GM21576 (cell line): ENCODE data around the gene LCLAT1.
"Not testable (repeated sequence)": the region's sequence is repeated elsewhere in the genome, so short reads cannot be mapped to it uniquely, and the experiment has no call there.

Experiments
- ATAC-seq: cut with Tn5 transposase; IDR thresholded peaks from one replicate; pipeline ENCODE4 v1.9.1; 2021; ENCODE audit warnings: mild to moderate bottlenecking, moderate library complexity; ENCODE audit not compliant: unreplicated experiment

Gene LCLAT1

DNA sequence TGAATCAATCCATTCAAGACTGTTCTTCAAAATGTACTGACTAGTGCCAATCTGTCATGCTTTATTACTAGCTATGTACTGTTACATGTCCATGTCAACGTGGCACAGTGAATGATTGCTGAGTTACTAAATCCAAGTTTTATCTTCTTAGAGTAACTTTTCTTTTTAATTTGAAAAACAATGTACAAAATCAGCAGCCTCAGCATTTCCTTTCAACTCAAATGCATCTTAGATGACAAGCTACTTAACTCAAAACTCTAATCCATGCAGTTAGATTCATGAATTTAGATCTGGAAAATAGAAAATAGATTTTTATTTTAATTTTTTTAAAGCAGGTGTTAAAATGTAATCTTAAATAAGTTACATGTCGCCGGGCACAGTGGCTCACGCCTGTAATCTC is 186.0 kb downstream of the LCLAT1 start:
- ATAC-seq = no peak

DNA sequence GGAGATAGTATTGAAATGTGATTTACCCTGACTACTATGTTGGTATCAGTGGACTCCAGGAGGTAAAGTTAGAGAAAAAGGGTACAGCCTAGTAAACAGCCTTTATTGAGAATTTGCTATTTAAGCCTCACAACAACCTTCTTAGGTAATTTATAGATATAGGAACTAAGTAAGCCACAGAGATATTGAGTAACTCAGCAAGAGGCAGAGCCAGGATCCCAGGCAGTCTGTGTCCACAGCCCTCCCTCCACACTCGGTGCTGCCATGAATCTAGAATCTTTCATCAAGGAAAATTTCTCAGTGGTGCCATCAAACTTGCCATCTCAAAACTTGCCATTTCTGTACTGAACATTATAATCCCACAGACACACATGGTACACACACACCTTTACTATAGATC is 189.3 kb downstream of the LCLAT1 start:
- no peak for ATAC-seq

DNA sequence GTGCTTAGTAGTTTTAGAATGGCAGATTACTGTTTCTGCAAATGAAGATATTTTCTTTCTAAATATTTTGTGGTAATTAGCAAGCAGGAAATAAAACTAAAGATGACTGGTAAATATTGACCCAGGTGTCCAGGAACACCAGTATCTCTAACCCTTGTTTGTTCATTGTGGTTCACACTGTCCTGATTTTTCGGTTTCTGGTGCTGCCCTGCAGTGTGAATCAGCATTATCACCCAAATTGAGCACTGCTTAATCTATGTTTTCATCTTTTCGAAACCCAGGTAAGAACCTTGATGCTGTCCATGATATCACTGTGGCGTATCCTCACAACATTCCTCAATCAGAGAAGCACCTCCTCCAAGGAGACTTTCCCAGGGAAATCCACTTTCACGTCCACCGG is 192.8 kb downstream of the LCLAT1 start:
- ATAC-seq = no peak

DNA sequence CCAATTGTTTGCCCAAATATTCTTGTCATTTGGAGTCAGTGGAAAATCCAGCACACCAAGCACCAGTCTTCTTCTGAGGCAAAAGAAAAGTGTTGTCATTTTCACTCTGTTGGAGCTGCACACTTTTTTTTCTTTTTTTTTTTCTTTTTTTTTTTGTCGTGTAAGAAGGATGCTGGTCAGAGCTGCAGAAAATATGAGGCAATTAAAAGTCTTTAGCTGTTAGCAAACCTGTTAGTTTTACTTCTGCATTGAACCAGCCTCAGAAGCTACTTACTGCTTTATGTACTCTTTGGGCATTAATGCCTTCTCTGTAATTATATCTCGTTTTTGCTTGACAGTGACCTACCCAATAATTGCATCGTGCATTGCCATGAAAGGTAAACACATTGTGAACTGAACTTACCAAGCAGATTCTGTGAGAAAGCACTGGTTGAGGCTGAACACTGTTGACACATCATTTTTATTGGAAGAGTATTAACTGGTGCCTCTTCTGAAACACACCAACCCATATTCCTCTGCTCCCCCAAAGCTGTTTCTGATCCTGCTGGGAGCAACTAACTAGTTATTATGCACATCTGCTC is 194.8 kb downstream of the LCLAT1 start:
- no peak for ATAC-seq

DNA sequence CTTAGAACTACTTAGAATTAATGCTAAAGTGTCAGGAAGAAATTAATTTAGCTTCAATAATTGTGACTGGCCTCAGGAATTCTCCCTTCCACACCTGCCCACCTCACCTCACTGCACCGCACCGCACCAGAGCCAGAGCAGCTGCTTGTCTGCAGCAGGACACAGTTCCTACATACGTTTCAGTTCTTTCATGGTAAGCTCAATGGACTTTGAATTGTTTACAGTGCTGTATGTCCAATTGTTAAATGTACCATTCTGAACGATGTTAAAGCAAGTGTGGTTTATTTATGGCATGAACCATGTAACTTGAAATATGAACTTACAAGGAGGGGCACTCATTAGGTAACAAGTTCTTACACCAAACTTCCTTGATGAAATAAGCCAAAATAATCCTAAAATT is 196.0 kb downstream of the LCLAT1 start:
- ATAC-seq = not testable (repeated sequence)

DNA sequence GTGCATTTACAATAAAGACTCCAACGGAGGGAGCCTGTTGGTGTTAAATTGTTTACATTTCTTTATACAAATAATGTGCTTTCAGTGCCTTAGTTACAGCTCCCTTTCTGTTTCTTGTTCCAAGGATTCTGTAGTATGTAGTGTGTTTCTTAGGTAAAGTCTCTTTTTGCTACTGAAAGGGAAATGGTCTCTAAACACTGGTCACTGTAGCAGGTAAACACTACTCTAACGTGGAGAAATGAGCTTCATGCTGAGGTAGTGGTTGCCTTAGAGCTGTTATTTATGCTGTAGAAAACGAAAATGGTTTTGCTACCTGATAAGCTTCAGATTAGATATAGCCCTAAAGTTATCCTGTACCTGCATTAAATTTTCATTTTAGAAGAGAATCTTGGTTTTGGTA is 196.6 kb downstream of the LCLAT1 start:
- ATAC-seq = no peak

DNA sequence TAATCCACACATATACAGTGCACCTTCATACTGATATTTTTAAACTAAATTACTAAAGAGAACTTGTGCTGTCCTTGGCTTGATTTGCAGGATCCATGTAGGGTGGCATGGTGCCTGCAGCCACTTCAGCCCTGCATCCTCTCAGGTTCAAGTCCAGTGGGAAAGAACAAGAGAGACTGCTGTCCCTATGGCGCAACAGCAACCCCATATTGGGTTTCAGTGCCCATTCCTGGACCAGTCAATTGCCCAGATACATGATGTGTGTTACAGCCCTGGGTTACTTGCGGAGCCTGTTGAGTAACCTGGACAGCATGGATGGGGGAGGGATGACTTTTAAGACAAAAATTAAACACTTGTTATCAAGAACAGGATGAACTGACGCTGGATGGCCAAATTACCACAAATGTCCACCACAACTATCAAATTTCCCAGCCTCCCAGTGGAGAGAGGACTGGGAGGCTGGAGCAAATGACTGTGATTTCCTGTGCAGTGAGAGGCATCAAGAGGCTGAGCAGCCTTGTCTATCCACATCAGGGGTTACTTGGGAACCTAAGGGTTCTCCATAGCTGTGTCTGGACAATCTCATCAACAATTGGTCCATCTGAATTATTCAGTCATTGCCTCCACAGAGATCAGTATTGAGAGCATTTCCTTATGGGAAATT is 198.2 kb downstream of the LCLAT1 start:
- no peak for ATAC-seq

DNA sequence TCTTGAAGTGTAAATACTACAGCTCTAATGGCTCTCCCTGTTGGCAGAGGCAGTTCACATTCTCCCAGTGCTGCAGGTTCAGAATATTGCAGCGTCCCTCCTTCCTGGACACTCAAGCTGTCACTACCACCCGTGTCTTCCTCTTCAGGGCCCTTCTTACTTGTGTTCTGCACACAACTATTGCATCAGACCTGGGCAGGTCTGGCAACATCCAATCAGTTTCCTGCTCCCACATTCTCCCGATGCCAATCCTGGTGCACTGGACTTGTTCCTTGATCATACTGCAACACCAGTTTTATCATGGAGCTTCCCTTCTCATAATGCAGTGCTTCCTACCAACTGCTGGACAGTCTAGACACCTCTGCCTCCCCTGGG is 198.7 kb downstream of the LCLAT1 start:
- no peak for ATAC-seq

DNA sequence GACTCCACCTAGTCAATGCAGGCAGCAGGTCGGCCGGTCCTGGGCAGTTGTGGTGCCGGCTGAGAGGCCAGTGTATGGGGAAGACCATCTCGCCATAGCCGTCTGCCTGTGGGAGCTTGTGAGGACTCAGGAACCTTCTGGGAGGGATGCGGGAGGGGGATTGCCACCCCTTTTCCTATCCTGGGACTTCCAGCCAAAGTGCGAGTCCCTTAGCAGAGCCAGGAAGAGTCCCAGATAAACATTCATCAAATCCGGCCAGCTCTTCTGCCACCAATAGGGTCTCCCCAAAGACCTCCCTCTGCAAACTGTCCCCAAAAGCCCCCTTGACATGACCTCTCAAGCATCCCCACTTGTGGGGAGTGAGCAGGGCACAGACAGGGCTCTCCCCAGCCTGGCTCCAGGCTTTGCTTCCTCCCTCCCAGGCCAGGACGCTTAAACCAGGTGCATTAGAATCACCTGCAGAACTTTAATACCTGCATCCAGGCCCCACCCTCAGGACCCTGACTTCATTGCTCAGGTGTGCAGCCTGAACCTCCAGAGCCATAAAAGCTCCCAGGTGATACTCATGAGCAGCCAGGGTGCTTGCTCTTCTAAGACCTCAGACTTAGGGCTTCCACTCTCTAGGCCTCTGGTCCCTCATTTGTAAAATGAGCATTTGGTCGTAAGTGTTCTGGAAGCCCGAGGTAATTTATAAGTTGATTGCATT is 200.9 kb downstream of the LCLAT1 start:
- ATAC-seq = no peak

DNA sequence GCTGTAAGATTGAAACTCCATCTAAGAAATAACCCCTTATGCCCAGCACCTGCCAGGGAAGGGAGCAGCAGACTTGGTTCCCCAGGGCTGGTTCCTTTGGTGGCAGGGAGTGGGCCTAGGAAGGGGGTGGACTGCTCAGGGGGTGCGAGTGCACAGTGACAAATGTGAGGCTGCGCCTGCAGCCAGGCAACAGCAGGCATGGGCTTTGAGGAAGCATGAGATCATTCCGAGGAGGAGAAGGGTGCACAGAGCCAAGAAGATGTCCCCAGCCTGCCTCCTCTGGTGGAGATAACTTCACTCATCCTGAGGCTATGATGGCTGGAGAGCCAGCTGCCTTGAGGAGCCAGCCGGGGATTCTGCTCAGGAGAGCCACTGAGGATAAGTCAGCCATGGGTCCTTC is 202.2 kb downstream of the LCLAT1 start:
- ATAC-seq = no peak

DNA sequence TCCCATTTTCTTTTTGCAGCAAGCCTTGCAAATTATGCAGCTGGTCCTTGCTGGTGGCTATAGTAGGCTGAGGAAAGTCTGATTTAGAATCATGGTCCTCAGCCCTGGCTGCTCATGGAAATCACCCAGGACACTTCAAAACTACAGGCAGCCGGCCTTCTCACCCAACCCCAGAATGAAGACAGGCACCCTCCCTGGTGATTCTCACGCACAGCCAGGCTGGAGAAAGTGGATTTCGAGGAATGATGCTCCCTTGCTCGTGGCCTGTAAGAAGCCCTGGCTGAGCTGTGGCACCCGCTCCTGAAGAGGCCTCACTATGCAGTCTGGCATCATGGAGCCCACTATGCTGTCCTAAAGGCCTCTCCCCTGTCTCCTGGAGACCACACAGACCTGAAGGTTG is 202.8 kb downstream of the LCLAT1 start:
- no peak for ATAC-seq

DNA sequence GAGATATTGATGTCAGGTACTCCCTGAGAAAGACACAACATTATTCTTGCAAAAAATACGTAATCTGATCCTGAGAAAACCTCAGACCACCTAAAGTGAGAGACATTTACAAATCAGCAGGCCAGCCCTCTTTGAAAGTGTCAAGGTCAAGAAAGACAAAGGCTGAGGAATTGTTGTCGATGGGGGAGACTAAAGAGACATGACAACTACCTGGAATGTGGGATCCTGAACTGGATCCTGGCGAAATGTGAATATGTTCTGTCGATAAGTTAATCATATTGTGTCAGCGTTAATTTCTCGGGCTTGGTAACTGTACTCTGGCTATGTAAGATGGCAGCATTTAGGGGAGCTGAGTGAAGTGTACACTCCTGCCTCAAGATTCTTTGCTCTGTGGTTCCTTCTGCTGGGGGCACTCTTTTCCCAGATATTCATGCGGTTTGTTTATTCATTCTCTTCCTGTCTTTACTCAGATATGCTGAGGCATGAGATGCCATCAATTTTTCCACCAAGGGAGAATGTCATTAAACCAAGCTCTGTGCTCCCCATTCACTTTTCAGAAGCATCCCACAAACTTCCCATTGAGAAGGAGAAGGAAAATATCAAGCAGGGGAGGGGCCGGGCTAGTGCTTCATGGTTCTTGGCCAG is 205.3 kb downstream of the LCLAT1 start:
- no peak for ATAC-seq

DNA sequence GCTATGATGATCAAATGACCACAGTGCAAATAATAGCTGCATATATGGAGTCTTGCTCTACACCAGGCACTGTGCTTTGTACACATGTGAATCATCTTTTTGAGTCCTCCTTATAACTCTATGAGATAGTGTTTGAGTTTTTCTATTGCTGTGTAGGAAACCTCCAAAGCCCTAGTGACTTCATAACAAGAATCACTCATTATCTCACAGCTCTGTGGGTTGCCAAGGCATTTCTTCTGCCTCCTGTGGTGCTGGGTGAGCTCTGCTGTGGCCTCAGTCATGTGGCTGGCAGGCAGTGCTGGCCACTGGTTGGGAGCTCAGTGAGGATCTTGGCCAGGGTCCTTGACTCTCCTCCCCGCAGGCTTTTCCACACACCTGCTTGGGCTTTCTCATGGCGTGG is 206.8 kb downstream of the LCLAT1 start:
- no peak for ATAC-seq

DNA sequence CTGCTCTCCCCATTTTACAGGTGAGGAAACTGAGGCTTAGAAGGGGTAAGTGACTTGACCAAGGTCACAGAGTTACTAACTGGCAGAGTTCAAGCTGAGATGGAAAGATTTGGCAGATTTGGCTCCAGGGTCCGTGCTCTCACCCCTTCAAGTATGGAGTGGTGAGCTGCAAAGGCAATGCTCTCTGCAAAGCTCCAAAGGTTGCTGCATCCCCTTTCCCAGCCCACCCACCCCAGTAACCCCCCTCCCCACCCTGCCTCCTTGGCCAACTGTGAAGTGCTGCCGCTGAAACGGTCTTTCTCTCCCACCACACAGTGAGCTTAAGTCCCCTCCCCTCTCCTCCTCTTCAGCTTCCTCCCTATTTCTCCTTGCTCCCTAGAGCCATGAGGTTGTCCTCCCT is 207.4 kb downstream of the LCLAT1 start:
- no peak for ATAC-seq

DNA sequence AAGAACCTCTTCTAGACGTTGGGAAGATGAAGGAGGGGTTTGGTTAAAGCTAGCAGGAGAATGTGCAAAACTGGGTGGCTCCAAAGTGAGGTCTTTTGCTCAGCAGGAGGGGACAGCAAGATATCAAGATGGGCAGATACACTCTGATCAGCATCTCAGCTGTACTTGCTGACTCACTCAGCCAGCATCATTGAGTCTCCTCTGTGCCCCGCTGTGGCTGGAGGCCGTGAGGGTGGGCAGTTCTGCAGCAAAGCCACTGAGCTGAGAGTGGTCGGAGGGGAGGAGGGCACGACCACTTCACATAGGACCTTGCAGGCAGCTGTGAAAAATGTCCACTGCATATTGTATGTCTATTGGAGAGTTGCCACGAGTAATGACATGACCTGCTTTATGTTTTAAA is 208.2 kb downstream of the LCLAT1 start:
- no peak for ATAC-seq

DNA sequence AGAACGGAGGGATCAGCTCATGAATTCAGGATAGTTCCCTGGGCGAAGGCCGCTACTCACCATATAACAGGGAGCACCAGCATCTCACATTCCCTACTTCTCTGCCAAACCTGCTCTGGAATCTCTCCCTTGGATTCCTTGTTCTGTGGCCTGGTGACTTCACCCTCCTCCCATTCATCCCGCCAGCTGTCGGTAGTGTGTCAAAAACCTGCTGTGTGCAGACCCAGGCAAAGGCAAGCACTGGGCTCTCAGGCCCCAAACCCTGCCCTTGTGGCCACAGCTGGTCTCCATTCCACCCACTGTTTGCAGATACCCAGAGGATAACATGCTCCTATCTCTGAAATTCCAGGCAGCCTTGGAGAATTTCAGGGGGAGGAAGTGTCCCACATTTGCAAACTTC is 208.6 kb downstream of the LCLAT1 start:
- no peak for ATAC-seq

DNA sequence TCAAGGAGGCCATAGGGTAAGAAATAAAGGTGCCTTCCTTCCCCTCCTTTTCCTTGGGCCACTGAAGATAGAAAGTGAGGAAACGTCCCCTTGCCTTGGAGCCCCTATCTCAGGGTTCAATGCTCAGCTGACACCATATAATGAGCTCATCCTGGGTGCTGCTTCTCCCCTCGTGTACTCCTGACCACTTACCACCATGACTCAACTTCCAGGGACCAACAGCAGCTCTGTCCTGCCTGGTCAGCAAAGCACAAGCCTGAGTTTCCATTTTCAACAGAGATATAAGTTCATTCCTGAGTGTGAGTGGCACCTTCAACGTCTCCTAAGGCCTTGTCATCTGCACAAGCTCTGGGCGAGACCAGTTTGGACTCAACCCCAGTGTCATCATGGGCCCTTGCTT is 209.0 kb downstream of the LCLAT1 start:
- no peak for ATAC-seq

DNA sequence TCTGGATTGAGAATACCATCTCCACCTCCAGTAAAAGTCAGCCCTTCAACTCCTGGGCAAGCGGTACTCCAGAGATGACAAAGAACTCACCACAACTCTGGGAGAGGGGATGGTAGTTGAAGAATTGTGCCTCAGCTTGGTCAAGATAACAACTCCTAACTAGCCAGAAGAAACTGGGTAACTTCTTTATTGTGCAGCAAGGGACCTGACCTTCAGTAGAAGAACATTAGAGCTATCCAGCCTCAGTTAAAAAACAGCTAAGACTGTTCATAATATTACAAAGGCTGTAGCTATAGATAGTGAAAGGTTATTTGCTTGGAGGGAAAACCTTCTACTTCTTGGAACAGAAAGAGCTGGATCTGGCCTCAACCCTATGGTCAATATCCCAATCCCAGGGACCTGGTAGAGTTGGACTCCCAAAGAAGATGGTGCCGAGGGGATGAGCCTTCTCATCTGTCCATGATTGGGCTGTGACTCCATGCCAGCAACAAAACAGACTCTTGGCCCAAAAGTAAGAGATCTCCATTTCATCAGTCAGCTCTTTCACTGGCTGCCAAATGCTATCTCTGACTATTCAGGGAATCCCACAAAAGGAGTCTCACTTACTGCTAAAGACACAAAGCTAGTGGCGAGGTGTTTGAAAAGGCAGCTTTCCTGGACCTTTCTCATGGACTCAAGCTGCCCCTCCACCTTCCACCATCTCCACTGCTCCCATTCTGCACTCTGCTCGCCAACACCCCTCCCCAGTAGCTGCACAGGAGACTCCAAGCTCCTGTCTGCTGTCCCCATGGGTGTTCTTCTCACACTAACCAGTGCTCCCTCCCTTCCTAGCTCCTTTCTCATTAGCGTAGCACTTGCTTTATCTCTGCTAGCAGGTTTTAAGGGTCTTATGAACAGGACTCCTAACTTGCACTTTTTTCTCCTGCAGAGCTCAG is 214.4 kb downstream of the LCLAT1 start:
- no peak for ATAC-seq

DNA sequence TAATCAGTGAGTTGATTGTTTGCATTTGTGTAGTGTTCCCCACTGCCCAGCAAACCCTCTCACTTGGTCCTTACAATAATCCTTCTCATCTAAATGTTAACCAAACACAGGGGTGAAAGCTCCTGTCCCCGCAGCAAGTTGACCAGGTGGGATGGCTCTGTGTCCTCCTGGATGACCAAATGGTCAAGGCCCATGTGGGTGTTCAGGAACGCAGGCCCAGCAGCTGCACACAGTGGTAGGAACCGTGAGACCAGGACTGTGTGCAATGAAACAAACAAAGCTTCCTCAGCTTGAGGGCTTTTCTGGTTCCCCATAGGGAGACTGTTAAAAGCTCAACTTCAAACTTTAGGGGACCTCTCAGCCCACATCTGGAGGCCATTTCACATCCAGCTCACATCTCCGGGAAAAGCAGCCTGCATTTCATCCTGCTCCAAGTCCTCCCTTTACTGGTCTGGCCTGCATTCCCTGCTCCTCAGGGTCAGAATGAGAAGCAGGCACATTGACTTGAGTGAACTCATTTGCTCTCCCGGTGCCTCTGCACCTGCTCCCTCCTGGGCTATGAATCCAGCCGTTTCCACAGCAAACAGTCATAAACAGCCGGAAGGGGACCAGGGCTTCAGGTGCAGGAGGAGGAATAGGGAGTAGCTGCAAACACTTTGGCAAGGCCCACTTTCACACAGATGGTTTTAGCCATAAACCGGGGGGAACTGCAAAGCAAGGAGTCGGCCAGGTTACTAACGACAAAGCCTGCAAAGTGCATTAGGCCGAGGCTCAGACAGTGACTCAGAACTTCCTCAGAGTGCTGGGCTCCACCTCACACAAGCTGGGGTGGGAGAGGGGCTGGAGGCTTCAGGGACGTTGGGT is 215.5 kb downstream of the LCLAT1 start:
- no peak for ATAC-seq

DNA sequence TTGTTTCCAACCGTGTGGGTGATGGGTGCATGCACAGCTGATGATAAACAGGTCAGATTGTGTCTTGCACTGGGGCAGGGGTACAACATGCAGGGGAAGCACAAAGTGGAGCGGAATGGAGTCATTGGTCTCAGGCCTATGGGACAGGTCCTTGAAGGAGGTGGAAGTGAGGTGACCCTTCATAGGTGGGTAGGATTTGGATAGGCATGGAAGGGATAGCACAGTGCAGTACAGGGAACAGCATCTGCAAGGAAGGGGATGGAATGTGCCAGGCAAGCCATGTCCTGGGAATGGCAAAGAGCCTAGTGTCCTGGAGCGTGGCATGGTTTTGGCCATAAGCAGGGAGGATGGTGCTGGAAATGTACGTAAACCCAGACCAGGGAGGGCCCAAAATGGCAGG is 216.3 kb downstream of the LCLAT1 start:
- ATAC-seq = no peak
